Testis (tissue), 3 donors: Measurements from ENCODE around the gene SRGAP1. TPM values are rescaled to one million over a fixed set of nuclear protein-coding genes. Genes with fewer than 3 reads are reported as not detected.

Experiments
- DNase-seq: peaks from one replicate; pipeline ENCODE4 v3.0.0-alpha.2; 2019
- H3K27ac ChIP-seq, 2 donors: fragments of 200-600 bp; sonication (generic); one replicate each; pipeline ENCODE4 v1.5.1; 2019
- H3K27me3 ChIP-seq: fragments of 200-600 bp; sonication (generic); one replicate; pipeline ENCODE4 v1.5.1; 2019
- H3K36me3 ChIP-seq: fragments of 200-600 bp; sonication (generic); one replicate; pipeline ENCODE4 v1.5.1; 2017; ENCODE audit warnings: low read depth; ENCODE audit errors: missing control alignments
- H3K4me1 ChIP-seq: fragments of 200-600 bp; sonication (generic); one replicate; pipeline ENCODE4 v1.5.1; 2019
- H3K4me3 ChIP-seq, 2 donors: fragments of 200-600 bp; sonication (generic); one replicate each; pipeline ENCODE4 v1.5.1; 2017 to 2019
- H3K9me3 ChIP-seq: fragments of 200-600 bp; sonication (generic); one replicate; pipeline ENCODE4 v1.5.1; 2017
- CTCF ChIP-seq, 3 experiments: fragments of 450-650 bp in 2 of 3; fragments of 200-600 bp in 1 of 3; sonication (generic) in 1 of 3; IDR thresholded peaks; one replicate each; pipeline ENCODE4 v1.5.1; 2016 to 2019; ENCODE audit warnings: antibody characterized with exemption in 3 of 3, mild to moderate bottlenecking in 2 of 3, moderate library complexity in 1 of 3
- POLR2A ChIP-seq: fragments of 450-650 bp; IDR thresholded peaks from one replicate; pipeline ENCODE4 v1.6.1; 2017; ENCODE audit warnings: antibody characterized with exemption, mild to moderate bottlenecking, moderate library complexity
- WGBS, 2 donors: methylation state at CpG; one replicate each; pipeline ENCODE4 v1.1.5; 2018; 5-methylcytosine and 5-hydroxymethylcytosine counted together
- intact Hi-C: fragments of 100-400 bp; cut with DNase I; formaldehyde crosslinking; loops from one replicate; pipeline ENCODE4 v1.15.1; 2023; ENCODE audit warnings: low total_unique reads
- polyA plus RNA-seq: library from polyadenylated mRNA; stranded (reverse); fragments of 350-450 nt; fragmentation: Illumina TruSeq; extraction: RNeasy Lipid Tissue Mini Kit (QIAGEN cat#74804); gene quantifications from one replicate; pipeline ENCODE4 v1.2.3, GENCODE V29; 2014; ENCODE audit warnings: low read depth, low replicate concordance; ENCODE audit not compliant: insufficient read depth
- total RNA-seq, 2 donors: library from RNA; depleted of rRNA; stranded (reverse); fragments of >200 nt; gene quantifications; one replicate each; pipeline ENCODE4 v1.2.3, GENCODE V29; 2016

The SRGAP1 gene
- total and polyA plus RNA-seq, 3 donors from 2014 or later, result 9.4 to 47.2 (median 26.9) TPM

GRCh38 chr12:63911341-63911740 lies 66.8 kb downstream of the SRGAP1 start:
- Histone ChIP-seq H3K27me3 (no peaks in the 10 kb centered on the region), H3K9me3 (no peaks in the 10 kb centered on the region), H3K27ac (no peak overlapping the region), H3K4me1 (no peaks in the 10 kb centered on the region), H3K36me3 (no peaks in the 10 kb centered on the region), H3K4me3 (no peak overlapping the region)
- DNase-seq, result no peak
- no peak for TF ChIP-seq CTCF (IDR thresholded peaks at IDR 0.05)
- TF ChIP-seq POLR2A, result no peak
- intact Hi-C loops, result no loop called here
- 54 to 57% methylated on average over 4 of the region's 4 CpGs for WGBS, 2 donors

DNA sequence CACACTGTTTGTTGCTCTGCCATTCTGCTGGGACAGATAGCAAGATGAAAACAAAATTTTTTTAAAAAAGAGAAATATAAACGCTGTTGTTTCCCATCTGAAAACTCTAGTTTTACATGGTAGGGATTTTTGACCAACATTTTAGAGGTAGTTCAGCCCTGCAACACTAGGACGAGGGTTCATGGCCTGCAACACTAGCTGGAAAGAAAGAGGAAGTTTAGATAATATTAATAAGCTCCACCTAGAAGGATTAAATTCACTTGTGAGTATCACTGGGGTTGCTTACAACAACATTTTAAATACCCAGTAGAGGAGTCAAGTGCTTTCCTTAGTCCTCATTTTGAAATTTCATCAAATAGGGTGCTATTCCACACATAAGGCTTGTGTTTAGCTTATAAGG lies 68.2 kb downstream of the SRGAP1 start:
- Histone ChIP-seq H3K27me3 (no peaks in the 10 kb centered on the region), H3K9me3 (no peaks in the 10 kb centered on the region), H3K27ac (no peak overlapping the region), H3K36me3 (no peaks in the 10 kb centered on the region), H3K4me1 (peaks cover 4% of the 10 kb centered on the region), H3K4me3 (no peak overlapping the region)
- WGBS, 2 donors, result 61 to 64% methylated on average over 2 of the region's 2 CpGs
- DNase-seq, result no peak
- no peak for TF ChIP-seq CTCF (IDR thresholded peaks at IDR 0.05)
- no peak for TF ChIP-seq POLR2A
- intact Hi-C loops, result no loop called here

DNA sequence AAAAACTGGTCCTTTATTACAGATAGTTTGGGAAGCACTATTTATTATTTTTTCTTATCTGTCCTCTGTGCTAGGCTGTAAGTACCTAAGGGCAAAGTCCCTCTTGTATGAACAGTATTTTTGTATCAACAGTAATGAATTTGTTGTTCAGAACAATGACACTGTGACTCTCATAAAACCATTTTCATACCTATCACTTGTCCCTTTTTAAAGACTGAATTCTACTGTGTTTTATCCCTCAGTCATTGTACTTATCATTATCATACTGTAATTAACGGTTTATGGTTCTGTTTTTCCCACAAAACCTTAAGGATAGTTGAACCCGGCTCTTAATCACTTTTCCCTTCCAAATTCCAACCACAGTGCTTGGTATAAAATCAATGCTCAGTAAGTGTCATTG lies 69.4 kb downstream of the SRGAP1 start:
- Histone ChIP-seq H3K27me3 (no peaks in the 10 kb centered on the region), H3K27ac (no peak overlapping the region), H3K36me3 (no peaks in the 10 kb centered on the region), H3K9me3 (no peaks in the 10 kb centered on the region), H3K4me1 (peaks cover 10% of the 10 kb centered on the region), H3K4me3 (no peak overlapping the region)
- intact Hi-C loops, result no loop called here
- DNase-seq, result no peak
- 78 to 82% methylated on average over 2 of the region's 2 CpGs for WGBS, 2 donors
- TF ChIP-seq CTCF (IDR thresholded peaks at IDR 0.05), result no peak
- TF ChIP-seq POLR2A, result no peak

GRCh38 chr12:63915105-63915800 lies 70.8 kb downstream of the SRGAP1 start:
- Histone ChIP-seq H3K9me3 (no peaks in the 10 kb centered on the region), H3K36me3 (no peaks in the 10 kb centered on the region), H3K4me3 (no peak overlapping the region), H3K4me1 (peaks cover 10% of the 10 kb centered on the region), H3K27me3 (no peaks in the 10 kb centered on the region), H3K27ac (no peak overlapping the region)
- intact Hi-C loops, result no loop called here
- WGBS, 2 donors, result 39 to 40% methylated on average over 2 of the region's 2 CpGs
- TF ChIP-seq CTCF (IDR thresholded peaks at IDR 0.05), result no peak
- no peak for TF ChIP-seq POLR2A
- DNase-seq, result no peak
